Measurements from ENCODE around the gene SRL.
A peak's percentile ranks its signal among the peaks of the same experiment; 100 is the strongest.

The SRL gene

DNA sequence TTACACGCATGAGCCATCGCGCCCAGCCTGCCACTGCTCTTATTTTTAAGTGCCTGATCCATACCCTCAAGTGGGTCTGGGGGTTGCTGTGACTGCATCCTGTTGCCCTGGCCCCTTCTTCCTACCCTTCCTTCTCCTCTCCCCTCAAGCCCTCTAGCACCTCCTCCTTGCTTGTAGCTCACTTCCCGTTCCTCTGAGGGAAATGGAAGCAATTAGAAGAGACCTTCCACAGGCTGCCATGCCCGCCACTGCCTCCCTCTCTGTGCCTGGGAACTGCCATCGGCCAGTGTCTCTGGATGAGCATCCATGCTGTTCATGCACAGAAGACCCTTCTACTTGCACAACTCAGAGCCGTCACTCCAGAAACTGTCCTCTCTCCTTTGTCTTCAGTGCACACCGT is 41.6 kb upstream of the SRL start:
- TF ChIP-seq, protein P1, sequence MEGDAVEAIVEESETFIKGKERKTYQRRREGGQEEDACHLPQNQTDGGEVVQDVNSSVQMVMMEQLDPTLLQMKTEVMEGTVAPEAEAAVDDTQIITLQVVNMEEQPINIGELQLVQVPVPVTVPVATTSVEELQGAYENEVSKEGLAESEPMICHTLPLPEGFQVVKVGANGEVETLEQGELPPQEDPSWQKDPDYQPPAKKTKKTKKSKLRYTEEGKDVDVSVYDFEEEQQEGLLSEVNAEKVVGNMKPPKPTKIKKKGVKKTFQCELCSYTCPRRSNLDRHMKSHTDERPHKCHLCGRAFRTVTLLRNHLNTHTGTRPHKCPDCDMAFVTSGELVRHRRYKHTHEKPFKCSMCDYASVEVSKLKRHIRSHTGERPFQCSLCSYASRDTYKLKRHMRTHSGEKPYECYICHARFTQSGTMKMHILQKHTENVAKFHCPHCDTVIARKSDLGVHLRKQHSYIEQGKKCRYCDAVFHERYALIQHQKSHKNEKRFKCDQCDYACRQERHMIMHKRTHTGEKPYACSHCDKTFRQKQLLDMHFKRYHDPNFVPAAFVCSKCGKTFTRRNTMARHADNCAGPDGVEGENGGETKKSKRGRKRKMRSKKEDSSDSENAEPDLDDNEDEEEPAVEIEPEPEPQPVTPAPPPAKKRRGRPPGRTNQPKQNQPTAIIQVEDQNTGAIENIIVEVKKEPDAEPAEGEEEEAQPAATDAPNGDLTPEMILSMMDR (IDR thresholded peaks at IDR 0.05) = no peak
- no peaks in the 10 kb centered on the region for H3K36me3 ChIP-seq
- intact Hi-C loops (cut with DNase I; ENCODE audit: low total_unique reads) = no loop called here
- H3K4me3 ChIP-seq = no peak overlapping the region
- H3K9me3 ChIP-seq = no peaks in the 10 kb centered on the region
- H3K27ac ChIP-seq = no peak overlapping the region
- H3K27me3 ChIP-seq = no peaks in the 10 kb centered on the region
- DNase-seq = no peak
- peaks cover 0 to 7% (median 4%) of the 10 kb centered on the region in 4 donors for H3K4me1 ChIP-seq

DNA sequence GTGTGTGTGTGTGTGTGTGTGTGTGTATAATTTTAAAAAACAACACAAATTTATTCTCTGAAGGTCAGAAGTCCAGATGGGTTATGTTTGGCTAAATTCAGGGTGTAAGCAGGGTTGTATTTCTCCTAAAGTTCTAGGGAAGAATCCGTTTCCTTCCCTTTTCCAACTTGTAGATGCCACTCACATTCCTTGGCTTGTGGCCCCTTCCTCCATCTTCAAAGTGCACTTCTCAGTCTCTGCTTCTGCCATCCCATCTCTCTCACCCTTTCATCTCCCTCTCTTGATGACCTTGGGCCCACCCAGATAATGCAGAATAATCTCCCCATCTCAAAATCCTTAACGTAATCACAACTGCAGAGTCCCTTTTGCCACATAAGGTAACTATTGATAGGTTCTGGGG is 38.7 kb upstream of the SRL start:
- no peaks in the 10 kb centered on the region for H3K4me1 ChIP-seq
- intact Hi-C loops (cut with DNase I; ENCODE audit: low total_unique reads) = no loop called here

DNA sequence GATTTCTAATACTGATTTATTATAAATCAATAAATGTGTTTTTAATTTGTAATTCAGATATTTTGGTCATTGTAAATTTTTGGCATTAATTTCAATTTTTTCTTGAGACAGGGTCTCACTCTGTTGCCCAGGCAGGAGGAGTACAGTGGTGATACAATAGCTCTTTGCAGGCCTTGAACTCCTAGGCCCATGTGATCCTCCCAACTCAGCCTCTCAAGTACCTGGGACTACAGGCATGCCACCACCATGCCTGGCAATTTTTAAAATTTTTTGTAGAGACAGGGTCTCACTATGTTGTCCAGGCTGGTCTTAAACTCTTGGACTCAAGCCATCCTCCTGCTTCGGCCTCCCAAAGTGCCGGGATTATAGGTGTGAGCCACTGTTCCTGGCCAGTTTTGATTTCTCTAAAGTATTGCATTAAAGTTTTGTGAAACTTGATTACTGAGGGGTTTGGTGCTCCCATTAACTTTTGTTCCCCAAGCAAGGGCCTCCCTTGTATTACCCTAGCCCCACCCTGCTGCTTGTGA is 36.2 kb upstream of the SRL start:
- H3K36me3 ChIP-seq = no peaks in the 10 kb centered on the region
- H3K4me1 ChIP-seq = peaks cover 0 to 9% (median 4%) of the 10 kb centered on the region in 4 donors
- intact Hi-C loops (cut with DNase I; ENCODE audit: low total_unique reads) = no loop called here
- no peak for DNase-seq
- no peak overlapping the region for H3K27ac ChIP-seq
- no peaks in the 10 kb centered on the region for H3K9me3 ChIP-seq
- H3K27me3 ChIP-seq = no peaks in the 10 kb centered on the region
- no peak overlapping the region for H3K4me3 ChIP-seq
- TF ChIP-seq, protein P1 (IDR thresholded peaks at IDR 0.05) = no peak

More for the DNA sequence above, 38.7 kb upstream of the SRL start:
- no peaks in the 10 kb centered on the region for H3K9me3 ChIP-seq
- no peaks in the 10 kb centered on the region for H3K27me3 ChIP-seq
- DNase-seq = no peak
- no peak overlapping the region for H3K27ac ChIP-seq
- TF ChIP-seq, protein P1 (IDR thresholded peaks at IDR 0.05) = no peak
- no peaks in the 10 kb centered on the region for H3K36me3 ChIP-seq
- no peak overlapping the region for H3K4me3 ChIP-seq

DNA sequence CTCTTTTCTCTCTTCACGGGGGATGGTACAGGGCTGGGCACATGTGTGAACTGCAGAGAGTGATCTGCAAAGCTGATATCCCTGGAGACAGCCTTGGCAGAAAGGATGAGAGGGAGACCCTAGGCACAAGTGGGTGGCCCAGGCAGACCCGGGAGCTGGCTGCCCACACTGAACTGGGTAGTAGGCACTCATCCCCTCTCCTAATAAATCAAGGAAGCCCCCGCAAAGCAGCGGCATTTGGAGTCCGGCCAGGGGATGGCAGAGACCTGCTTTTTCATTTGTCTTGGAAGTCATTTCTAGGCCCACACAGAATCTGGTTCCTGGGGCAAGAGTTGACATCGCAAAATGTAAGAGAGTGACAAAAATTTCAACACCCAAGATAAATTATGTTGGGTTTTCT is 34.0 kb upstream of the SRL start:
- Histone ChIP-seq H3K36me3 (no peaks in the 10 kb centered on the region), H3K4me3 (no peak overlapping the region), H3K27me3 (no peaks in the 10 kb centered on the region), H3K9me3 (no peaks in the 10 kb centered on the region), H3K27ac (no peak overlapping the region), H3K4me1 (peaks cover 0 to 13% (median 7%) of the 10 kb centered on the region in 4 donors)
- TF ChIP-seq, protein P1 (IDR thresholded peaks at IDR 0.05) = no peak
- no peak for DNase-seq
- intact Hi-C loops (cut with DNase I; ENCODE audit: low total_unique reads) = no loop called here

GRCh38 chr16:4273858-4274311 is 32.0 kb upstream of the SRL start:
- intact Hi-C loops (cut with DNase I; ENCODE audit: low total_unique reads) = no loop called here
- no peaks in the 10 kb centered on the region for H3K9me3 ChIP-seq
- peak; percentile 36 to 78 for DNase-seq
- H3K4me1 ChIP-seq = peaks cover 0 to 17% (median 14%) of the 10 kb centered on the region in 4 donors
- no peaks in the 10 kb centered on the region for H3K36me3 ChIP-seq
- peak overlapping the region; percentile 89 to 93 for H3K27ac ChIP-seq
- no peaks in the 10 kb centered on the region for H3K27me3 ChIP-seq
- peak overlapping the region; percentile 96 to 98 for H3K4me3 ChIP-seq
- TF ChIP-seq, protein P1 (IDR thresholded peaks at IDR 0.05) = peak; percentile 29 to 30

All from tibial artery (tissue), 4 donors.